ENCODE measurements around the gene C17orf78.

DNA sequence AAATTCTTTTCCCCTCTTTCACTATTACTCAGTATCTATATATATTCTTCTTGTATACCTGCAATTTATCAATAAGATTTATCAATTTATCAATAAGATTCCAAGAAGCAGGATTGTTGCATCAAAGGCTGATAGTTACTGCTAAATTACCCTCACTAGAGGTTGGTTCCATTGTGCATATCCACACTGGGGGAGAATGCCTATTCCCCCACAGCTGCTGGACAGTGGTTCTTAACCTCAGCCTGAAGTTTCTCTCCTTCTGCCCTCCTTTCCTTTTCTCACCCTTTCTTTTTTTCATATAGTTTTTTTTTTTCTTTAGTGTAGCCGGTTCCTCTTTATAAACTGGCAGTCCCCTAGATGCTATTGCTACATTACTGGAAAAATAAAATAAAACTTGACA, 6.3 kb downstream of the C17orf78 start:
- TF ChIP-seq, protein P1, sequence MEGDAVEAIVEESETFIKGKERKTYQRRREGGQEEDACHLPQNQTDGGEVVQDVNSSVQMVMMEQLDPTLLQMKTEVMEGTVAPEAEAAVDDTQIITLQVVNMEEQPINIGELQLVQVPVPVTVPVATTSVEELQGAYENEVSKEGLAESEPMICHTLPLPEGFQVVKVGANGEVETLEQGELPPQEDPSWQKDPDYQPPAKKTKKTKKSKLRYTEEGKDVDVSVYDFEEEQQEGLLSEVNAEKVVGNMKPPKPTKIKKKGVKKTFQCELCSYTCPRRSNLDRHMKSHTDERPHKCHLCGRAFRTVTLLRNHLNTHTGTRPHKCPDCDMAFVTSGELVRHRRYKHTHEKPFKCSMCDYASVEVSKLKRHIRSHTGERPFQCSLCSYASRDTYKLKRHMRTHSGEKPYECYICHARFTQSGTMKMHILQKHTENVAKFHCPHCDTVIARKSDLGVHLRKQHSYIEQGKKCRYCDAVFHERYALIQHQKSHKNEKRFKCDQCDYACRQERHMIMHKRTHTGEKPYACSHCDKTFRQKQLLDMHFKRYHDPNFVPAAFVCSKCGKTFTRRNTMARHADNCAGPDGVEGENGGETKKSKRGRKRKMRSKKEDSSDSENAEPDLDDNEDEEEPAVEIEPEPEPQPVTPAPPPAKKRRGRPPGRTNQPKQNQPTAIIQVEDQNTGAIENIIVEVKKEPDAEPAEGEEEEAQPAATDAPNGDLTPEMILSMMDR (IDR thresholded peaks at IDR 0.05), result no peak
- no peak for TF ChIP-seq EP300 (IDR thresholded peaks at IDR 0.05)
- TF ChIP-seq POLR2A (IDR thresholded peaks at IDR 0.05), result no peak
- TF ChIP-seq POLR2AphosphoS5 (IDR thresholded peaks at IDR 0.05), result no peak
